Measurements from ENCODE around the gene CDH23.

Gene CDH23

GRCh38 chr10:71722849-71723248 lies 326.1 kb downstream of the CDH23 start:
- no peak for DNase-seq (ENCODE audit: low read depth in 2 of 2)

- no peak for DNase-seq (ENCODE audit: low read depth in 2 of 2)
Measured at GRCh38 chr10:71723311-71723710, 326.6 kb downstream of the CDH23 start.

GRCh38 chr10:71724539-71724938 lies 327.8 kb downstream of the CDH23 start:
- no peak for DNase-seq (ENCODE audit: low read depth in 2 of 2)

- DNase-seq (ENCODE audit: low read depth in 2 of 2): no peak
Measured at GRCh38 chr10:71725249-71725648, 328.5 kb downstream of the CDH23 start.

- DNase-seq (ENCODE audit: low read depth in 2 of 2): peak; percentile 62 to 68
Measured at GRCh38 chr10:71725998-71726579, 329.4 kb downstream of the CDH23 start.

- peak in 1 of 2 donors; percentile 41 for DNase-seq (ENCODE audit: low read depth in 2 of 2)
Measured at GRCh38 chr10:71726580-71727104, 329.9 kb downstream of the CDH23 start.

GRCh38 chr10:71727105-71727737 lies 330.5 kb downstream of the CDH23 start:
- peak in 1 of 2 donors; percentile 53 for DNase-seq (ENCODE audit: low read depth in 2 of 2)

GRCh38 chr10:71727738-71728737 lies 331.3 kb downstream of the CDH23 start:
- no peak for DNase-seq (ENCODE audit: low read depth in 2 of 2)

GRCh38 chr10:71729161-71729636 lies 332.5 kb downstream of the CDH23 start:
- DNase-seq (ENCODE audit: low read depth in 2 of 2): no peak

GRCh38 chr10:71731791-71732190 lies 335.1 kb downstream of the CDH23 start:
- no peak for DNase-seq (ENCODE audit: low read depth in 2 of 2)

GRCh38 chr10:71734797-71735196 lies 338.1 kb downstream of the CDH23 start:
- no peak for DNase-seq (ENCODE audit: low read depth in 2 of 2)

- DNase-seq (ENCODE audit: low read depth in 2 of 2): peak in 1 of 2 donors; percentile 47
Measured at GRCh38 chr10:71735709-71736569, 339.2 kb downstream of the CDH23 start.

GRCh38 chr10:71736570-71736952 lies 339.8 kb downstream of the CDH23 start:
- no peak for DNase-seq (ENCODE audit: low read depth in 2 of 2)

GRCh38 chr10:71737001-71737833 lies 340.5 kb downstream of the CDH23 start:
- no peak for DNase-seq (ENCODE audit: low read depth in 2 of 2)

GRCh38 chr10:71737834-71738197 lies 341.1 kb downstream of the CDH23 start:
- DNase-seq (ENCODE audit: low read depth in 2 of 2): no peak

GRCh38 chr10:71739358-71739900 lies 342.7 kb downstream of the CDH23 start:
- no peak for DNase-seq (ENCODE audit: low read depth in 2 of 2)

GRCh38 chr10:71740069-71740653 lies 343.4 kb downstream of the CDH23 start:
- no peak for DNase-seq (ENCODE audit: low read depth in 2 of 2)

- DNase-seq (ENCODE audit: low read depth in 2 of 2): no peak
Measured at GRCh38 chr10:71741029-71741428, 344.3 kb downstream of the CDH23 start.

- DNase-seq (ENCODE audit: low read depth in 2 of 2): no peak
Measured at GRCh38 chr10:71741671-71742070, 345.0 kb downstream of the CDH23 start.

All from stimulated activated CD4-positive, alpha-beta T cell treated with anti-CD3 and anti-CD28 coated beads, Interleukin-1b, Interleukin-23, amount 100 ng/mL, for 4 hours (primary cell).